B cell (primary cell): Measurements from ENCODE around the gene PRDX1. TPM values are rescaled to one million over a fixed set of nuclear protein-coding genes. Genes with fewer than 3 reads are reported as not detected.

Experiments
- ATAC-seq: fragments of 200-7000 bp; cut with Tn5 transposase; one replicate; pipeline ENCODE4 v1.10.0; 2021; ENCODE audit warnings: low read depth, mild to moderate bottlenecking, moderate number of reproducible peaks, moderate library complexity
- CTCF ChIA-PET: fragments of 350-600 bp; sonication (Branson Sonifier 250); formaldehyde crosslinking; loops from one replicate; lab custom pipeline; 2021; ENCODE audit warnings: antibody characterized with exemption, inconsistent platforms; lab: Charles Lee
- POLR2A ChIA-PET: fragments of 350-600 bp; sonication (Branson Sonifier 250); formaldehyde crosslinking; loops from one replicate; lab custom pipeline; 2021; ENCODE audit warnings: antibody characterized with exemption; lab: Charles Lee
- DNase-seq: peaks from one replicate; pipeline ENCODE4 v3.0.0; 2013
- H2AFZ ChIP-seq: 2 replicates; pipeline ENCODE4 v1.6.1; 2012; ENCODE audit warnings: mild to moderate bottlenecking, low read depth, low read length; ENCODE audit not compliant: insufficient read depth, poor library complexity, severe bottlenecking
- H3K27ac ChIP-seq, 2 donors: 1 replicate in 1 of 2; 2 replicates in 1 of 2; pipeline ENCODE4 v1.5.1; 2012 to 2013; ENCODE audit warnings: low read length in 2 of 2, mild to moderate bottlenecking in 2 of 2, moderate library complexity in 1 of 2
- H3K27me3 ChIP-seq, 4 experiments: fragments of 200-600 bp in 1 of 4; sonication (generic) in 1 of 4; replicated peaks in 1 of 4; 1 replicate in 2 of 4; 2 replicates in 2 of 4; pipeline versions ENCODE4 v1.6.1 to v1.7.0; 2013 to 2016; ENCODE audit warnings: low read length in 3 of 4, mild to moderate bottlenecking in 2 of 4, mixed read lengths in 1 of 4, moderate library complexity in 1 of 4; ENCODE audit not compliant: insufficient read depth in 4 of 4, control insufficient read depth in 3 of 4; ENCODE audit errors: control extremely low read depth in 1 of 4
- H3K36me3 ChIP-seq, 2 experiments: replicated peaks in 1 of 2; 1 replicate in 1 of 2; 2 replicates in 1 of 2; pipeline versions ENCODE4 v1.6.1 to v1.7.1; 2013; ENCODE audit warnings: low read length in 1 of 2; ENCODE audit not compliant: insufficient read depth in 2 of 2, control insufficient read depth in 1 of 2; ENCODE audit errors: control extremely low read depth in 1 of 2, extremely low read depth in 1 of 2
- H3K4me1 ChIP-seq, 2 donors: fragments of 200-600 bp in 1 of 2; sonication (generic) in 1 of 2; 1 replicate in 1 of 2; 2 replicates in 1 of 2; pipeline versions ENCODE4 v1.5.1 to v1.6.1; 2013 to 2017; ENCODE audit warnings: low read length in 2 of 2; ENCODE audit not compliant: control insufficient read depth in 2 of 2, insufficient read depth in 2 of 2
- H3K4me2 ChIP-seq: replicated peaks from 2 replicates; pipeline ENCODE3; 2012; ENCODE audit warnings: mild to moderate bottlenecking, low read depth, low read length; ENCODE audit not compliant: poor library complexity, severe bottlenecking
- H3K4me3 ChIP-seq, 5 experiments: fragments of 200-600 bp in 1 of 5; sonication (generic) in 1 of 5; 1 replicate in 3 of 5; 2 replicates in 2 of 5; pipeline versions ENCODE4 v1.5.1 to v1.7.0; 2011 to 2016; ENCODE audit warnings: low read length in 4 of 5, mild to moderate bottlenecking in 4 of 5, low read depth in 2 of 5, control low read depth in 1 of 5, moderate library complexity in 1 of 5; ENCODE audit not compliant: insufficient read depth in 1 of 5; ENCODE audit errors: control extremely low read depth in 1 of 5, extremely low read depth in 1 of 5
- H3K79me2 ChIP-seq: fragments of 200-600 bp; sonication (generic); one replicate; pipeline ENCODE4 v1.6.0; 2016; ENCODE audit warnings: low read length; ENCODE audit not compliant: control insufficient read depth, insufficient read depth
- H3K9ac ChIP-seq: fragments of 200-600 bp; sonication (generic); 2 replicates; pipeline ENCODE4 v1.6.1; 2017; ENCODE audit warnings: mild to moderate bottlenecking, low read length, moderate library complexity
- H3K9me3 ChIP-seq, 3 donors: one replicate each; pipeline versions ENCODE4 v1.6.1 to v1.7.1; 2013; ENCODE audit warnings: low read length in 2 of 3; ENCODE audit not compliant: control insufficient read depth in 2 of 3, insufficient read depth in 1 of 3; ENCODE audit errors: control extremely low read depth in 1 of 3
- H4K20me1 ChIP-seq: 2 replicates; pipeline ENCODE4 v1.6.0; 2012; ENCODE audit warnings: mild to moderate bottlenecking, low read length; ENCODE audit not compliant: insufficient read depth, control insufficient read depth, poor library complexity, severe bottlenecking
- H3K27ac Mint-ChIP-seq: one replicate; pipeline ENCODE4 v1.8.0; 2021; ENCODE audit warnings: mixed read lengths
- H3K27me3 Mint-ChIP-seq: one replicate; pipeline ENCODE4 v1.8.0; 2021; ENCODE audit warnings: mixed read lengths
- H3K4me1 Mint-ChIP-seq: one replicate; pipeline ENCODE4 v1.8.0; 2021; ENCODE audit warnings: mixed read lengths
- H3K4me3 Mint-ChIP-seq: one replicate; pipeline ENCODE4 v1.8.0; 2021; ENCODE audit warnings: mixed read lengths
- H3K9me3 Mint-ChIP-seq: one replicate; pipeline ENCODE4 v1.8.0; 2022; ENCODE audit warnings: mixed read lengths; ENCODE audit not compliant: insufficient read depth
- EZH2 ChIP-seq: IDR thresholded peaks from 2 replicates; pipeline ENCODE4 v1.6.1; 2012; ENCODE audit warnings: borderline replicate concordance, low read depth, mild to moderate bottlenecking, moderate library complexity, low read length; ENCODE audit not compliant: insufficient read depth, poor library complexity, severe bottlenecking
- intact Hi-C: fragments of 100-400 bp; cut with micrococcal nuclease; formaldehyde crosslinking; loops from one replicate; pipeline ENCODE4 v1.10.0; 2022
- polyA plus RNA-seq: library from polyadenylated mRNA; depleted of rRNA; stranded (reverse); fragments of >200 nt; gene quantifications from 2 replicates; pipeline ENCODE4 v1.2.3, GENCODE V29; 2012
- total RNA-seq, 2 donors: library from RNA; stranded (reverse); fragments of 120-200 nt in 1 of 2; gene quantifications; 1 replicate in 1 of 2; 2 replicates in 1 of 2; pipeline versions ENCODE4 v1.2.3 to v1.2.4, GENCODE V29; 2013 to 2022
- TF ChIP-seq, protein P1 (sequence below): fragments of 200-600 bp; IDR thresholded peaks from one replicate; pipeline ENCODE4 v1.8.0; 2022; ENCODE audit warnings: antibody characterized with exemption, mild to moderate bottlenecking

The PRDX1 gene
- total and polyA plus RNA-seq, 2 donors (not counting 1 experiment from before 2014, with no cell fraction given) = 56.4 to 104 TPM

DNA sequence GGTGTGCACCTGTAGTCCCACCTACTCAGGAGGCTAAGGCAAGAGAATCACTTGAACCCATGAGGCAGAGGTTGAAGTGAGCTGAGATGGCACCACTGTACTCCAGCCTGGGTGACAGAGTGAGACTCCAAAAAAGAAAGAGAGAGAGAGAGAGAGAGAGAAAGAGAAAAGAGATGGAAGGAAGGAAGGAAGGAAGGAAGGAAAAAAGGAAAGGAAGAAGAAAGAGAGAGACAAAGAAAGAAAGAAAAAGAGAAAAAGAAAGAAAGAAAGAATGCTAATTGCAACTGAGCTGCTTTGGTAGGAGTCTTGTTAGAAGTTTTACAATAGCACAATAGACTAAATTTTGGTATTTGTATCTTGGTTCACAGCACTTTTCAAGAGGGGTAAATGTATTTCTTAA, 56.4 kb downstream of the PRDX1 start:
- CTCF ChIA-PET = no interaction called here
- no peaks in the 10 kb centered on the region for H3K9me3 Mint-ChIP-seq

More for the DNA sequence above, 56.4 kb downstream of the PRDX1 start:
- TF ChIP-seq EZH2 = no peak
- TF ChIP-seq, protein P1, sequence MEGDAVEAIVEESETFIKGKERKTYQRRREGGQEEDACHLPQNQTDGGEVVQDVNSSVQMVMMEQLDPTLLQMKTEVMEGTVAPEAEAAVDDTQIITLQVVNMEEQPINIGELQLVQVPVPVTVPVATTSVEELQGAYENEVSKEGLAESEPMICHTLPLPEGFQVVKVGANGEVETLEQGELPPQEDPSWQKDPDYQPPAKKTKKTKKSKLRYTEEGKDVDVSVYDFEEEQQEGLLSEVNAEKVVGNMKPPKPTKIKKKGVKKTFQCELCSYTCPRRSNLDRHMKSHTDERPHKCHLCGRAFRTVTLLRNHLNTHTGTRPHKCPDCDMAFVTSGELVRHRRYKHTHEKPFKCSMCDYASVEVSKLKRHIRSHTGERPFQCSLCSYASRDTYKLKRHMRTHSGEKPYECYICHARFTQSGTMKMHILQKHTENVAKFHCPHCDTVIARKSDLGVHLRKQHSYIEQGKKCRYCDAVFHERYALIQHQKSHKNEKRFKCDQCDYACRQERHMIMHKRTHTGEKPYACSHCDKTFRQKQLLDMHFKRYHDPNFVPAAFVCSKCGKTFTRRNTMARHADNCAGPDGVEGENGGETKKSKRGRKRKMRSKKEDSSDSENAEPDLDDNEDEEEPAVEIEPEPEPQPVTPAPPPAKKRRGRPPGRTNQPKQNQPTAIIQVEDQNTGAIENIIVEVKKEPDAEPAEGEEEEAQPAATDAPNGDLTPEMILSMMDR = no peak
- no peak for ATAC-seq
- Mint-ChIP-seq H3K4me3 (no peak overlapping the region), H3K4me1 (peaks cover 33% of the 10 kb centered on the region), H3K27me3 (no peaks in the 10 kb centered on the region), H3K27ac (no peak overlapping the region)
- intact Hi-C loops = loop anchor here (5.0 kb wide), 1 partner anchor 33 kb away; no protein-coding TSS in a partner anchor
- POLR2A ChIA-PET = no interaction called here
- H2AFZ ChIP-seq = no peak overlapping the region
- H3K4me1 ChIP-seq = peaks cover 15 to 16% of the 10 kb centered on the region in 2 donors
- H4K20me1 ChIP-seq = peaks cover 9% of the 10 kb centered on the region
- H3K27ac ChIP-seq = no peak overlapping the region
- peaks cover 0 to 2% of the 10 kb centered on the region in 2 experiments for H3K36me3 ChIP-seq
- H3K4me2 ChIP-seq = no peak overlapping the region
- no peak for DNase-seq
- H3K9me3 ChIP-seq = no peaks in the 10 kb centered on the region
- H3K79me2 ChIP-seq = peaks cover 35% of the 10 kb centered on the region
- H3K9ac ChIP-seq = no peak overlapping the region
- H3K4me3 ChIP-seq = no peak overlapping the region
- H3K27me3 ChIP-seq = no peaks in the 10 kb centered on the region

Other genes starting within 250 kb of the PRDX1 start
- gene HPDL, start 195.0 kb downstream of the PRDX1 start, total RNA-seq = 0.79 and 0.85 TPM in 2 replicates
- 0.63 and 0.67 TPM in 2 replicates for gene HPDL, start 195.0 kb downstream of the PRDX1 start, polyA plus RNA-seq
- 21.9 and 24.7 TPM in 2 replicates for gene TOE1, start 181.7 kb downstream of the PRDX1 start, total RNA-seq
- gene TOE1, start 181.7 kb downstream of the PRDX1 start, polyA plus RNA-seq = 28.6 and 55.8 TPM in 2 replicates
- 68.1 and 68.5 TPM in 2 replicates for gene MUTYH, start 181.4 kb downstream of the PRDX1 start, total RNA-seq
- gene MUTYH, start 181.4 kb downstream of the PRDX1 start, polyA plus RNA-seq = 59.6 and 65.0 TPM in 2 replicates
- 26.2 and 27.0 TPM in 2 replicates for gene TESK2, start 30.7 kb downstream of the PRDX1 start, total RNA-seq
- 21.7 and 23.9 TPM in 2 replicates for gene TESK2, start 30.7 kb downstream of the PRDX1 start, polyA plus RNA-seq
- gene CCDC163, start 21.8 kb downstream of the PRDX1 start, total RNA-seq = 2.2 and 2.3 TPM in 2 replicates
- 1.5 and 22.5 TPM in 2 replicates for gene CCDC163, start 21.8 kb downstream of the PRDX1 start, polyA plus RNA-seq
- gene MMACHC, start 21.6 kb downstream of the PRDX1 start, total RNA-seq = 2.8 and 3.6 TPM in 2 replicates
- 0.46 and 1.3 TPM in 2 replicates for gene MMACHC, start 21.6 kb downstream of the PRDX1 start, polyA plus RNA-seq
- gene AKR1A1, start 28.9 kb upstream of the PRDX1 start, total RNA-seq = 101 and 145 TPM in 2 replicates
- gene AKR1A1, start 28.9 kb upstream of the PRDX1 start, polyA plus RNA-seq = 143 and 163 TPM in 2 replicates
- 151 and 164 TPM in 2 replicates for gene NASP, start 62.2 kb upstream of the PRDX1 start, total RNA-seq
- 61.0 and 99.5 TPM in 2 replicates for gene NASP, start 62.2 kb upstream of the PRDX1 start, polyA plus RNA-seq
- gene CCDC17, start 102.2 kb upstream of the PRDX1 start, total RNA-seq = 8.2 and 9.1 TPM in 2 replicates
- gene CCDC17, start 102.2 kb upstream of the PRDX1 start, polyA plus RNA-seq = 2.5 and 2.9 TPM in 2 replicates
- gene GPBP1L1, start 164.6 kb upstream of the PRDX1 start, total RNA-seq = 137 and 167 TPM in 2 replicates
- gene GPBP1L1, start 164.6 kb upstream of the PRDX1 start, polyA plus RNA-seq = 75.5 and 90.5 TPM in 2 replicates
- gene TMEM69, start 166.3 kb upstream of the PRDX1 start, total RNA-seq = 21.8 and 24.6 TPM in 2 replicates
- gene TMEM69, start 166.3 kb upstream of the PRDX1 start, polyA plus RNA-seq = 19.2 and 34.2 TPM in 2 replicates
- gene IPP, start 228.8 kb upstream of the PRDX1 start, total RNA-seq = 12.1 and 12.7 TPM in 2 replicates
- gene IPP, start 228.8 kb upstream of the PRDX1 start, polyA plus RNA-seq = 2.3 and 2.8 TPM in 2 replicates